Smooth muscle cell (in vitro differentiated cells): ENCODE measurements around the gene OTX2. TPM values are rescaled to one million over a fixed set of nuclear protein-coding genes. Genes with fewer than 3 reads are reported as not detected.

ENCODE experiments used
- DNase-seq: peaks from one replicate; lab custom pipeline; 2025; ENCODE audit not compliant: unreplicated experiment; lab: John Stamatoyannopoulos, UW
- H2AFZ ChIP-seq: fragments of 200-600 bp; sonication (generic); 2 replicates; pipeline ENCODE4 v1.6.0; 2016; ENCODE audit warnings: antibody characterized with exemption, low read depth, mild to moderate bottlenecking
- H3F3A ChIP-seq: fragments of 200-600 bp; sonication (generic); 2 replicates; pipeline ENCODE4 v1.6.0; 2017; ENCODE audit warnings: antibody characterized with exemption, low read depth
- H3K27ac ChIP-seq: fragments of 200-600 bp; sonication (generic); 2 replicates; pipeline ENCODE4 v1.5.1; 2016; ENCODE audit warnings: low read depth, mild to moderate bottlenecking
- H3K27me3 ChIP-seq: fragments of 200-600 bp; sonication (generic); 2 replicates; pipeline ENCODE4 v1.6.1; 2016; ENCODE audit warnings: low read depth, mild to moderate bottlenecking
- H3K36me3 ChIP-seq: fragments of 200-600 bp; sonication (generic); 2 replicates; pipeline ENCODE4 v1.5.1; 2016; ENCODE audit warnings: low read depth
- H3K4me1 ChIP-seq: fragments of 200-600 bp; sonication (generic); 2 replicates; pipeline ENCODE4 v1.5.1; 2016; ENCODE audit warnings: low read depth
- H3K4me2 ChIP-seq: fragments of 200-600 bp; sonication (generic); 2 replicates; pipeline ENCODE4 v1.6.0; 2016; ENCODE audit warnings: mild to moderate bottlenecking
- H3K4me3 ChIP-seq: fragments of 200-600 bp; sonication (generic); 2 replicates; pipeline ENCODE4 v1.5.1; 2016; ENCODE audit warnings: mild to moderate bottlenecking
- H3K79me2 ChIP-seq: fragments of 200-600 bp; sonication (generic); 2 replicates; pipeline ENCODE4 v1.6.0; 2016; ENCODE audit warnings: low read depth, mild to moderate bottlenecking
- H3K9ac ChIP-seq: fragments of 200-600 bp; sonication (generic); 2 replicates; pipeline ENCODE4 v1.6.0; 2016; ENCODE audit warnings: low read depth
- H3K9me3 ChIP-seq: fragments of 200-600 bp; sonication (generic); replicated peaks from 2 replicates; pipeline ENCODE4 v1.5.1; 2016; ENCODE audit warnings: low read depth
- H4K20me1 ChIP-seq: fragments of 200-600 bp; sonication (generic); 2 replicates; pipeline ENCODE4 v1.6.0; 2016; ENCODE audit warnings: low read depth
- CTCF ChIP-seq: fragments of 200-600 bp; sonication (generic); IDR thresholded peaks from 2 replicates; pipeline ENCODE4 v1.5.1; 2017; ENCODE audit warnings: borderline replicate concordance, mild to moderate bottlenecking, antibody characterized with exemption; ENCODE audit not compliant: insufficient read depth, poor library complexity, severe bottlenecking
- WGBS: methylation state at CpG from one replicate; pipeline ENCODE4 v1.1.7; 2016; ENCODE audit warnings: low lambda C conversion rate; 5-methylcytosine and 5-hydroxymethylcytosine counted together
- polyA plus RNA-seq: library from polyadenylated mRNA; unstranded; fragments of >200 nt; fragmentation: Nextera tagmentation; extraction: Ambion mirVana; gene quantifications from 2 replicates; pipeline ENCODE4 v1.2.1, GENCODE V29; 2016
- total RNA-seq: library from RNA; depleted of rRNA; stranded (reverse); fragments of >200 nt; gene quantifications from 2 replicates; pipeline ENCODE4 v1.2.3, GENCODE V29; 2014

Gene OTX2
- total and polyA plus RNA-seq, 2 experiments from 2014 or later, result 0.08 TPM; not detected in 1

GRCh38 chr14:56774503-56774902 is 35.8 kb downstream of the OTX2 start:
- Histone ChIP-seq H3K79me2 (no peaks in the 10 kb centered on the region), H3K4me2 (no peak overlapping the region), H3K4me3 (no peak overlapping the region), H3F3A (no peaks in the 10 kb centered on the region), H3K9ac (no peak overlapping the region), H3K27ac (no peak overlapping the region), H3K27me3 (peaks cover 22% of the 10 kb centered on the region), H3K4me1 (peaks cover 8% of the 10 kb centered on the region), H3K9me3 (no peaks in the 10 kb centered on the region), H3K36me3 (no peaks in the 10 kb centered on the region), H4K20me1 (no peaks in the 10 kb centered on the region), H2AFZ (no peak overlapping the region)
- 73% methylated on average over 6 of the region's 6 CpGs for WGBS
- no peak for TF ChIP-seq CTCF
- no peak for DNase-seq

GRCh38 chr14:56770512-56770911 is 39.8 kb downstream of the OTX2 start:
- Histone ChIP-seq H3K79me2 (no peaks in the 10 kb centered on the region), H2AFZ (no peak overlapping the region), H3K36me3 (no peaks in the 10 kb centered on the region), H3K9ac (no peak overlapping the region), H3F3A (no peaks in the 10 kb centered on the region), H3K9me3 (no peaks in the 10 kb centered on the region), H3K27ac (no peak overlapping the region), H4K20me1 (no peaks in the 10 kb centered on the region), H3K4me2 (no peak overlapping the region), H3K4me1 (peaks cover 8% of the 10 kb centered on the region), H3K4me3 (no peak overlapping the region), H3K27me3 (peaks cover 17% of the 10 kb centered on the region)
- TF ChIP-seq CTCF, result no peak
- DNase-seq, result no peak

- WGBS, result 42% methylated on average over 6 of the region's 6 CpGs
- H4K20me1 ChIP-seq, result no peaks in the 10 kb centered on the region
- H3K4me1 ChIP-seq, result no peaks in the 10 kb centered on the region
- H3K4me3 ChIP-seq, result no peak overlapping the region
- no peak overlapping the region for H2AFZ ChIP-seq
- H3K36me3 ChIP-seq, result no peaks in the 10 kb centered on the region
- H3F3A ChIP-seq, result no peaks in the 10 kb centered on the region
- H3K4me2 ChIP-seq, result no peak overlapping the region
- no peaks in the 10 kb centered on the region for H3K9me3 ChIP-seq
- no peak for DNase-seq
- no peak overlapping the region for H3K27ac ChIP-seq
- no peak for TF ChIP-seq CTCF
- no peaks in the 10 kb centered on the region for H3K79me2 ChIP-seq
- no peak overlapping the region for H3K9ac ChIP-seq
- peaks cover 4% of the 10 kb centered on the region for H3K27me3 ChIP-seq
Observed at GRCh38 chr14:56760164-56760914, 49.9 kb downstream of the OTX2 start.

- H3K4me1 ChIP-seq, result no peaks in the 10 kb centered on the region
Observed at GRCh38 chr14:56759633-56760032, 50.6 kb downstream of the OTX2 start.

More at GRCh38 chr14:56759633-56760032, 50.6 kb downstream of the OTX2 start:
- H3K27ac ChIP-seq, result no peak overlapping the region
- 89% methylated on average over 2 of the region's 2 CpGs for WGBS
- H3K79me2 ChIP-seq, result no peaks in the 10 kb centered on the region
- TF ChIP-seq CTCF, result no peak
- H3K4me3 ChIP-seq, result no peak overlapping the region
- no peaks in the 10 kb centered on the region for H3K36me3 ChIP-seq
- H3K4me2 ChIP-seq, result no peak overlapping the region
- no peaks in the 10 kb centered on the region for H4K20me1 ChIP-seq
- H3K9me3 ChIP-seq, result no peaks in the 10 kb centered on the region
- no peak overlapping the region for H2AFZ ChIP-seq
- no peak for DNase-seq
- H3K9ac ChIP-seq, result no peak overlapping the region
- no peaks in the 10 kb centered on the region for H3K27me3 ChIP-seq
- H3F3A ChIP-seq, result no peaks in the 10 kb centered on the region
